Thyroid gland (tissue), 4 donors: ENCODE measurements around the gene CKAP2.
"Not testable (repeated sequence)": the region's sequence is repeated elsewhere in the genome, so short reads cannot be mapped to it uniquely, and the experiment has no call there.

Source experiments
- CTCF ChIP-seq, 6 experiments: fragments of 200-600 bp in 3 of 6; fragments of 450-650 bp in 3 of 6; sonication (generic) in 3 of 6; IDR thresholded peaks; one replicate each; pipeline ENCODE4 v1.5.1; 2016 to 2019; ENCODE audit warnings: antibody characterized with exemption in 6 of 6, mild to moderate bottlenecking in 2 of 6, inconsistent platforms in 1 of 6, moderate library complexity in 1 of 6
- POLR2A ChIP-seq, 2 donors: fragments of 450-650 bp; IDR thresholded peaks; one replicate each; pipeline ENCODE4 v1.6.1; 2017; ENCODE audit warnings: antibody characterized with exemption in 2 of 2, mild to moderate bottlenecking in 2 of 2, moderate library complexity in 1 of 2

DNA sequence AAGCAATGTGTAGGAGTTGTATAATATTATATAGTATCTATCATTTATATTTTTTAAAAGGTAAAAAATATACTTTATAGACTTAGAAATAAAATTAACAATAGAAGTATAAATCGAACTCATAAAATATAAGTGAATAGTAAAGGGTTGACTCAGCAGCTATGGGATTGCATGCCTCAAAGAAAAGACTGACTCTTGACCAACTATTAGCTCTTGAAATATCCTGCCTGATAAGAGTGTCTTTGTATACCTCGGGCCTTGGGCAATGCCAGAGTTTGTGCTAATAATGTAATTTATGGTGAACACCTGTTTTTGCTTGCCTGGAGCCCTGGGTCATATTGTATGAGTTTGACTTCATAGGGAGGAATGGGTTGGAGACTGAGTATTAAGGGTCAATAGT, 31.8 kb downstream of the CKAP2 start:
- TF ChIP-seq CTCF, POLR2A (IDR thresholded peaks at IDR 0.05): not testable (repeated sequence)
